ENCODE measurements around the gene C16orf78.

- TF ChIP-seq YY1 (IDR thresholded peaks at IDR 0.05; ENCODE audit: insufficient read depth, insufficient read length) (no peak), ZNF274 (IDR thresholded peaks at IDR 0.05; ENCODE audit: low read depth, low read length) (no peak)
Measured at GRCh38 chr16:49422896-49423295, 49.3 kb downstream of the C16orf78 start.

Data from NT2/D1 (cell line).